ENCODE results near the gene KLHL8.

GRCh38 chr4:87133183-87133582 lies 87.2 kb downstream of the KLHL8 start:
- TF ChIP-seq CTCF (IDR thresholded peaks at IDR 0.05) (no peak), POLR2AphosphoS5 (IDR thresholded peaks at IDR 0.05; ENCODE audit: insufficient read depth in 1 of 2, low read depth in 1 of 2) (no peak)
